ENCODE results near the gene IL12A. TPM values are rescaled to one million over a fixed set of nuclear protein-coding genes. Genes with fewer than 3 reads are reported as not detected.

The IL12A gene
- total RNA-seq, 1 experiment from 2014 or later, result not detected

- POLR2A ChIA-PET, result no interaction called here
- no peak for ATAC-seq
- H3K9me3 ChIP-seq (ENCODE audit: control insufficient read depth, insufficient read depth, low read depth, low read length), result no peaks in the 10 kb centered on the region
- BruUV-seq (replicated peaks), result no TSS peak
- intact Hi-C loops (cut with micrococcal nuclease; ENCODE audit: unreplicated experiment) (no loop called here), in situ Hi-C loops (cut with HindIII; ENCODE audit: low pct_unique_long_range_greater_than_20kb, low sequenced_read_pairs) (no loop called here)
- no peaks in the 10 kb centered on the region for H3K27me3 ChIP-seq (ENCODE audit: control insufficient read depth, insufficient read depth, low read length)
- H3K4me1 ChIP-seq (ENCODE audit: control insufficient read depth, insufficient read depth, low read length), result no peaks in the 10 kb centered on the region
- no peak overlapping the region for H3K4me3 ChIP-seq (ENCODE audit: low read depth in 2 of 2, low read length in 2 of 2)
- CTCF ChIA-PET, result interaction anchor here (1.2 to 3.2 kb wide), 2 partner anchors 19 to 94 kb away, joined by 3 to 12 read pairs; no protein-coding TSS in a partner anchor
- TF ChIP-seq CTCF (IDR thresholded peaks at IDR 0.05) (peak; percentile 43), POLR2AphosphoS5 (IDR thresholded peaks at IDR 0.05; ENCODE audit: low read depth, low read length) (no peak)
- no peaks in the 10 kb centered on the region for H3K36me3 ChIP-seq (ENCODE audit: control insufficient read depth, insufficient read depth, low read length)
- no peak overlapping the region for H3K27ac ChIP-seq (ENCODE audit: low read length)
- no peak for DNase-seq (ENCODE audit: low read depth, low spot score)
Observed at GRCh38 chr3:159987291-159987711, 1.3 kb upstream of the IL12A start.

- H3K27me3 ChIP-seq (ENCODE audit: control insufficient read depth, insufficient read depth, low read length), result no peaks in the 10 kb centered on the region
- no peaks in the 10 kb centered on the region for H3K4me1 ChIP-seq (ENCODE audit: control insufficient read depth, insufficient read depth, low read length)
- ChIA-PET CTCF (interaction anchor here (0.6 to 1.3 kb wide), 3 partner anchors 13 to 110 kb away, joined by 3 to 4 read pairs (median 3); no protein-coding TSS in a partner anchor), POLR2A (no interaction called here)
- H3K4me3 ChIP-seq (ENCODE audit: low read depth in 2 of 2, low read length in 2 of 2), result no peak overlapping the region
- intact Hi-C loops (cut with micrococcal nuclease; ENCODE audit: unreplicated experiment), result no loop called here
- DNase-seq (ENCODE audit: low read depth, low spot score) (no peak), ATAC-seq (no peak)
- no peaks in the 10 kb centered on the region for H3K9me3 ChIP-seq (ENCODE audit: control insufficient read depth, insufficient read depth, low read depth, low read length)
- no TSS peak for BruUV-seq (replicated peaks)
- no peaks in the 10 kb centered on the region for H3K36me3 ChIP-seq (ENCODE audit: control insufficient read depth, insufficient read depth, low read length)
- TF ChIP-seq CTCF (IDR thresholded peaks at IDR 0.05) (0 out of 2 replicates have a peak, but pooled peaks have one; percentile 2), POLR2AphosphoS5 (IDR thresholded peaks at IDR 0.05; ENCODE audit: low read depth, low read length) (no peak)
- no peak overlapping the region for H3K27ac ChIP-seq (ENCODE audit: low read length)
- in situ Hi-C loops (cut with HindIII; ENCODE audit: low pct_unique_long_range_greater_than_20kb, low sequenced_read_pairs), result no loop called here
Observed at GRCh38 chr3:159989973-159990846, 1.6 kb downstream of the IL12A start.

GRCh38 chr3:159991591-159991990, 3.0 kb downstream of the IL12A start:
- intact Hi-C loops (cut with micrococcal nuclease; ENCODE audit: unreplicated experiment), result no loop called here
- TF ChIP-seq POLR2AphosphoS5 (IDR thresholded peaks at IDR 0.05; ENCODE audit: low read depth, low read length) (no peak), CTCF (IDR thresholded peaks at IDR 0.05) (no peak)
- in situ Hi-C loops (cut with HindIII; ENCODE audit: low pct_unique_long_range_greater_than_20kb, low sequenced_read_pairs), result no loop called here
- Histone ChIP-seq H3K9me3 (ENCODE audit: control insufficient read depth, insufficient read depth, low read depth, low read length) (no peaks in the 10 kb centered on the region), H3K27me3 (ENCODE audit: control insufficient read depth, insufficient read depth, low read length) (no peaks in the 10 kb centered on the region), H3K27ac (ENCODE audit: low read length) (no peak overlapping the region), H3K36me3 (ENCODE audit: control insufficient read depth, insufficient read depth, low read length) (no peaks in the 10 kb centered on the region), H3K4me3 (ENCODE audit: low read depth in 2 of 2, low read length in 2 of 2) (no peak overlapping the region), H3K4me1 (ENCODE audit: control insufficient read depth, insufficient read depth, low read length) (no peaks in the 10 kb centered on the region)
- no peak for DNase-seq (ENCODE audit: low read depth, low spot score)
- BruUV-seq (replicated peaks), result no TSS peak
- POLR2A ChIA-PET, result no interaction called here
- no peak for ATAC-seq
- CTCF ChIA-PET, result interaction anchor here (0.6 kb wide), 1 partner anchor 163 kb away, joined by 3 read pairs; no protein-coding TSS in a partner anchor

Data from Panc1 (cell line).